ENCODE measurements around the gene TRMT61A.

The TRMT61A gene

DNA sequence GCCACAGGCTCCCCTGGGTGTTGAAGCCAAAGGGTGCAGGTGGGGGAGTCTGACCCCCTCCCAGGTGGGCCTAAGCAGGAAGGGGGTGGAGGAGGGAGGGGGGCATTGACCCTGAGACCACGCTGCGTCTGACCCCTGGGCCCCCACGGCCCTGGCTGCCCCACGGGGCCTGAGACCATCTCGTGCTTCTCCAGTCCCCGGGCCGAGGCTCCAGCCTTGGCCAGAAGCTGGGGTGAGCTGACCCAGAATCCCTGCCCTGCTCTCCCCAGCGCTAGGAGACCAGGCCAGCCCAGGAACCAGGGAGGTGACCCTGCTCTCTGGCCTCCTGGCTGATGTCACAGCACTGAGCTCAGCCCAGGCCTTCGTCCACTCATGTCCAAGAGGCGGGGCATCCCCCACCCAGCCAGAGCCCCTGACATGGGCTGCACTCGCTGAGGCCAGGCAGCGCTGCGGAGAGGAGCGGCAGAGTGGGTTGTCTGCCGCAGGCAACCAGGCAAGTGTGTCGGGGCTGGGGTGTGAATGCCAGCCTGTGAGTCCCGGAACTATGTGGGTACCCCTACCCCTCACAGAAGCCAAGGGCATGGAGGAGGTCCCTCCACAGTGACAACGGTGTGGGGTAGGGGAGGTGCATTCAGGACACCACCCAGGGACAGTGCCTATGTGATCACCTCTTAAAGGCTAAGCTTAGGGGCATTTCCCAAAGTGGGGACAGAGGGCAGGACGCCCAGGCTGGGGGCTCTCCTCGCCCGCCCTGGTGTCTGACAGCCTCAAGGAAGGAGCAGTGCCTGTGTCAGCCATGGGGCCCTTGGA, 6.3 kb downstream of the TRMT61A start:
- DNase-seq (ENCODE audit: low spot score) = no peak

DNA sequence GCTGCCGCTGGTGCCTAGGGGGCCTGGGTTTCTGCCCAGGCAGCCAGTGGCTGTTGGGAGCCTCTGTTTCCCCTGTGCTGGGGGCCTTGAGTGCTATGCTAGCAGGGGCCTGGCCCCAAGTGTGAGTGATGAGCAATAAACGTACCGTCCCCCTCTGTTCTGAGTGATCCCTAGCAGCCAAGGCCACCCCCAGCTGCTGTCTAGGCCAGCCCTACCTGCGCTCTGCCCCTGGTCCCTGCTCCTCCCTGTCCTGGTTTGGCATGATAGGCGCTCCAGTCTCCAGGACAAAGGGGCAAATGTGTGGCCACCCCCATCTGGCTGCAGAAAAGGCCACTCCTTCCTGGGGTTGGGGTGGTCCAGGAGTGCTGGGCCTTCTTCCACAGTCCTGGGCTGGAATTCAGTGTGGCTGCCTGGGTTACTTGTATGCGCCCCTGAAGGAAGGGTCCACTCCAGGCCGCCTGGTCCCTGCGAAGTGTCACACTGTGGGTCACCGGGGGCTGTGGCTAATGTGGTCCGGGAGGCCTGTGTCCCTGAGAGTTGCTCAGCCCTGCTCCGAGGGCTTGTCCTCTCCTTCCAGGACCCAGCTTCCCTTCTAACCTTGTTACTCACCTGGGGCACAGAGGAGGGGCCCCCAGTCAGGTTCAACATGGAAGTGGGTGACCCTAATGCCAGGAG, 7.0 kb downstream of the TRMT61A start:
- DNase-seq (ENCODE audit: low spot score) = no peak

DNA sequence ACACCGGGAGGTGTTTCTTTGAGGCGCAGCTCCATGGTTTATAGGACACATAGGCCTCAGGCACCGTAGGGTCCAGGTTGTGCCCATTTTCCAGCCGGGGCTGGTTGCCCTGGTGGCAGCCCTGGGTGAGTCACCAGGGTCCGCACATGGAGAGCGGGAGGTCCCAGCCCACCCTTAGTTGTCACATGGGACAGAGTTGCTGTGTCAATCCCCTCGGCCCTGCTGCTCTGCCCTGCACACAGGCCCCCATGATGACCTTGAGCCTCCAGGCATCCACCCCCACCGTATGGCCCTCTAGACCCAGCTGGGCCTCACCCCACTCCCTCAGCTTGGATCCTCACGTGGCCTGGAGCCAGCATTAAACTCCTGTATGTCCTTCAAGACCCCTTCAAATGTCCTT, 7.7 kb downstream of the TRMT61A start:
- DNase-seq (ENCODE audit: low spot score) = no peak

DNA sequence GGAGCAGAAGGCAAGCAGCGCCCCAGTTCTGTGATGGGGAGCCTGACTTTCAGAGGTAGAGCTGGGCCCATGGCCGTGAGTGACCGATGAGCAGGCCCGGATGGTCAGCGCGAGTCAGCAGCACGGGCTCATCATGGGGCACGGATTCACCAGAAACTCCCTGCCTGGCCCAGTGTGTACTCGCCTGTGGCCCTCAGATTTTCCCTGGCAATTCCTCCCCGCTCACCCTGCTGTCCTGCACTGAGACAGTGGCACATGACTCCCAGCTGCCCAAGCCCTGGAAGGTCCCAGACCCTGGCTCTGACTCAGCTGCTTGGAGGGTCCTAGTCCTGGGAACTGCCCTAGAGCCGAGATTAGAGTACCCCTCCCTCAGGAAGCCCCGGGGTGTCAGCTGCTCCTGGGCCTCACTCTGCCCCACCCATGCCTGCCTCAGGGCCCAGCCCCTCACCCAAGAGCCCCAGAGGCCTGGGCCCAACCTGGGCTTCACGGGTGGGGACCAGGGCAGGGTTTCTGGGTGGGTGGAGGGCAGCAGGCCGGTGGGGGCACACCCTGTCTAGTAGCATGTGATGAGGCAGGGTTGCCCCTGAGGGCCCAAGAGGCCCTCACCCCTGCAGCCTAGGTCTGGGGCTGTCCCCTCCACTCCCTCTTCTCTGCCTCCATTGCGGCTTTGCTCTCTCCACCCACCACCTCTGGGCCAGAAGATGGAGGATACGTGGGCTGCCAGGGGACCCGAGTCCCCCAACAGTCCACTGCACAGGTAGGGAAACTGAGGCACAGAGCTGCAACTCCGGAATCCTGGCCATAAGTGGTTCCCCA, 8.4 kb downstream of the TRMT61A start:
- DNase-seq (ENCODE audit: low spot score) = no peak

DNA sequence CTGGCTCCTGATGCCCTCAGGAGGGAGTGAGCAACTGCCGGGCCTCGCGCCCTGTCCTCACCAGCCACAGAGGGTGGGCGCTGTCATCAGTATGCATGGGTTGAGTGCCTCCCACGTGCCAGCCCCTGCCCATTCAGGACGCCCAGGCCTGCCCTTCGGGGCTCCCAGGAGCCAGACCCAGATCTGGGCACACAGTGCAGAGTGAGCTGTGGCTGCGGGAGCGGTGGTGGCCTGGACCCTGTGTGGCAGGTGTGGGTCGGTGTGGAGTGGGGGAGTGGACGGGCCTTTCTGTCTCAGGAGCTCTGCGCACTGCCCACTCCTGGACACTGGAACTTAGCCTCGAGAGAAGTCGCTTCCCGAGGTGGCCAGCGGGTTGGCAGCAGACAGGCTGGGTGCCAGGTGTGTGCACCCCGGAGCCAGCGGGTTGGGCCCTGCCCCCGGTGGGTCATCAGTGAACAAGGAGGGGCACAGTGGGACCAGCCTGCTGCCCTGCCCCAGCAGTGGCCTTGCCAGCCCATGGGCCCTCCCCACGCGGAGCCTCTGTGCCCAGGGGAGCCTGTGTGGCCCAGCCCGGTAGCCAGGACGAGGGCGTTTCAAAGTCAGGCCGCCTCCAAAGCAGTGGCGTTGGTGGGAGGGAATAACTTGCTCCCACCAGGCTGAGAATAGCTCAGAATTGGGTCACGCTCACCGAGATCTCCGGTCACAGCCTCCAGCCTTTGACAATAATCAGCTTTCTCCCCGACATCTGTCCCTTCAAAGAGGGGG, 9.5 kb downstream of the TRMT61A start:
- DNase-seq (ENCODE audit: low spot score) = no peak

DNA sequence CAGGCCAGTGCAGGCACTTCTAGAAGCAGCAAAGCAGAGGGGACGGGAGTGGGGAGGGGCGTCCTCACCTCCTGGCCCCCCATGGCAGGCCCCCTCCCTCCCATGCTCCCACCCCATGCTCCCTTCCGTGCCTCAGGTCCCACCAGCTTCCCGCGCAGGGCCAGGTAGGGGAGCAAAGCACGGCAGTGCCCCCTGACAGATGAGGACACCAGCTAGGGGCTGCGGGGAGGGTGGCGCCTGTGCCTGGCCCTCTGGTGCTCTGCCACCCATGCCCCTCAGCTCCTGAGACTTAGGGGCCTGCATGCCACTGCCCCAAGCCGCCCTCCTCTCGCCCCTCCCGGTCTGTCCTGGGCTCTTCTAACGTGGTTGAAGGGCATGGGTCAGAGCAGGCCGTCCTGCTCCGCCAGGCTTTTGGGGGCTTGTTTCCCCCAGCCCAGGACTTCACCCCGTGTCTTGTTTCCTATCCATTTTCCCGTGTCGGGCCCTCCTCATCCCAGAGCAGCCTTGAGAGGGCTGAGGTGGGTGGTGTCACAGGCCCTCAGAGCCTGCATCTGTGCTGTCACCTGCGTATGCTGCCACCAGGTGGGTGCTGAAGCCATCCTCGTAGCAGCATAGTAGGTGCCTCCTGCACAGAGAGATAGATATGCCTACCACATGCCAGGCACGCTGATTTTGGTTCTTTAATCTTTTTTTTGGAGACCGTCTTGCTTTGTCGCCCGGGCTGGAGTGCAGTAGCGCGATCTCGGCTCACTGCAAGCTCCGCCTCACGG, 10.2 kb downstream of the TRMT61A start:
- DNase-seq (ENCODE audit: low spot score) = no peak

DNA sequence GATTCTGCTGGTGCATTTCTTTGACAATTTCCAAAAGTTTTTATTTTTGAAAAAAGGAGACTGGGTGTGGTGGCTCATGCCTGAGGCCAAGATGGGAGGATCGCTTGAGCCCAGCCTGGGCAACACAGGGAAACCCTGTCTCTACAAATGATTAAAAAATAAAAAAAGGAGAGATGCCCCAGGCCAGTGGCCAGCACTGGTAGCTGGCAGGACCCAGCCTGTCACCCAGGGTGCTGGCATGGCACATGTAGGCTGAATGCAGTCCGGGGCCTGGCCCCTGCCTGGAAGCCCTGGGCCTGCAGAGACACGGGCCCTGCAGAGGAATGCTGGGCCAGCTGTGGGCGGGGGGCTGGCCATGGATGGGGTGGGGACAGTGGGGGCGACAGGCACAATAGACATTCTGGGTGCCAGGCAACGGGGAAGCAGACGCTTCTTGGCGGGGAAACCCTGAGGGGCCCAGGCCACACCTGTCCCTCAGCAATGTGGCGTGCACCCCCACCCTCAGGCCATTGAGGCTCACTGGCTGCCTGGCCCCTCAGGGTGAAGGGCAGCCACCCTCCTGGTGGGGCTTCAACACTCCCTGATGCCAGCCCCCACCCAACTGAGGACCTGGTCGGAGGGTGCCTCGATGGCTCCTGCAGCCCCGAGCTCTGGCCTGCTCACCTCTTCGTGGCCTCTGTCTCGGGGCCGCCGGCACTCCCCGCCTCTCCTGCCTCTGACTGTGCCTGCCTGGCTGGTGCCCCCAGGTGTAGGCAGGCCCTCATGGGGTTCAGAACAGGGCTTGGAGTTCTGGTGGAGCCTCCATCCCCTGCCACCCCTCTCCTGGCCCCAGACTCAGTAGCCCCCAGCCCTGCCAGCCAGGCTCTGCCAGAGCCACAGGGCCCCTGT, 12.1 kb downstream of the TRMT61A start:
- no peak for DNase-seq (ENCODE audit: low spot score)

DNA sequence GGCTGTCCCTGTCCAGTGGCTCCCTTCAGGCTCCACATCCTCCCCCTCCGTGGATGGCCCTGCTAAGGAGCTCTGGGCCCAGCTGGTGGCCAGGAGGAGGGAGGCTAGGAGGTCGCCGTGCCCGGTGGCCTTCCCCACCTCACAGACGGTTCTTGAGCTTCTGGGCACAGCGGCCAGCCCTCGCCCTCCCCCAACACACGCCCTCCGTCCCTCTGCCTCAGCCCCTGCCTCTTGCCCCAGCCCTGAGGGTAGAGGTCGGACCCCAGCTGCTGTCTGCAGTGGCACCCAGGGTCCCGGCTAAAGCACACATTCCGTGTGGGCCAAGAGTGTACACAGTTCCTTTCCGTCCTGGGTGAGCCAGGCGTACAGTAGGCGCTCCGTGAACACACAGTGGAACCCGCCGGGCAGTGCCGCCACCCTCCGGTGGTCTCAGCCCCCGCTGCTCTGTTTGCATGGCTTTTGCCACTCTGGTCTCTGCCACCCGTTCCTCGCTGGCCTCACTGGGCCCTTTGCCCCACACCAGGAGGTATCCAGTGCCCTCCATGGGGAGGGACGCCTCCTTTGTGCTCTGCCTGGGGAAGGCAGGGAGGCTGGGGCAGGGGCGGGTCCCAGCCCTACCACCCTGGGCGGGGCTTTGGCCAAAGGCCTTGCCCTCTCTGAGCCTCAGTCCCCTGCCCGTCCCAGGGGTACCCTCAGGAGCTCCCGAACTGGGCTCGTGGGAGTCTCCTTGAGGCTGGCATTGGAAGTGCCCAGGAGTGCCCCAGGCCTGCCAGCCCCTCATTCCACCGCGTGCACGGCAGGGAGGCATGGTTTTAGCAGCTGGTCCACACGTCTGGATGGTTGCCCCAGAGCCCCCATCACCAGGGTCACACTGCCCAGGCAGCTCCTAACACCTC, 13.0 kb downstream of the TRMT61A start:
- DNase-seq (ENCODE audit: low spot score) = no peak

DNA sequence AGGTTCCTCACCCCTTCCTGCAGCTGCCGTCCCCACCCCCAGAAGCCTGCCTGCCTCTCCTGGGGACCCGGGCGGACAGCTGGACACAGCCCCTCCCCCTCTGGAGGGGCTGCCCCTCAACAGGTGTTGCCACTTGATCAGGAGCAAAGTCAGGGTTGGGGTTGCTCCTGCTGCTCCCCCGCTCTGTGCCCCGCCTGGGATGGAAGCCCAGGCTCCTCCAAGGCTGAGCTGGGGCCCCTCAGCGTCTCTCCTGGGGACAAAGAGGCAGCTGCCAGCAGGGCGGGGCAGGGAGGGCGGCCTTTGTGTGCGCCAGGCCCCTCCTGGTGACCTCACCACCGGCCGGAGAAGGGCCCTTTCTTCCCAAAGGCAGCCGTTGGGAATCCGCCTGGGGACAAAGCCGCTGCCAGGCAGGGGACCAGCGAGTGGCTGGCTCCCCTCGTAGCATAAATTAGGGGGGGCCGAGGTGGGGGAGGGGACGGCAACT, 13.7 kb downstream of the TRMT61A start:
- DNase-seq (ENCODE audit: low spot score) = no peak

DNA sequence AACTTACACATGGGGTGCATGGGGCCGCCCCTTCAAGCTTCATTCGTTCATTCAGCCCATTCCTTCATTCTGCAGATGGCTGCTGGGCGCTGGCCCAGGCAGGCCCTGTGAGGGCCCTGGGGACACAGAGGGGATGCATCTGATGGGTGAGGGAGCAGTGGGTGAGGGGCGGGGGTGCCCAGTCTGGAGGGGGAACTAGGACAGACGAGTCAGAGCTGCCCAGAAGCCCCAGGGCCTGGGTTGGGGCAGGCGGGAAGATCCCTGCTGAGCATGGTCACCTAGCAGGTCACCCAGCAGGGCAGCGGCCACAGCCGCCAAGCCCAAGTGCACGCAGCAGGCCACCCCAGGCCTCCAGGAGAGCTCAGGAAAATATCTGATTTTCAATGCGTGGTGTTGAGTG, 14.1 kb downstream of the TRMT61A start:
- no peak for DNase-seq (ENCODE audit: low spot score)

DNA sequence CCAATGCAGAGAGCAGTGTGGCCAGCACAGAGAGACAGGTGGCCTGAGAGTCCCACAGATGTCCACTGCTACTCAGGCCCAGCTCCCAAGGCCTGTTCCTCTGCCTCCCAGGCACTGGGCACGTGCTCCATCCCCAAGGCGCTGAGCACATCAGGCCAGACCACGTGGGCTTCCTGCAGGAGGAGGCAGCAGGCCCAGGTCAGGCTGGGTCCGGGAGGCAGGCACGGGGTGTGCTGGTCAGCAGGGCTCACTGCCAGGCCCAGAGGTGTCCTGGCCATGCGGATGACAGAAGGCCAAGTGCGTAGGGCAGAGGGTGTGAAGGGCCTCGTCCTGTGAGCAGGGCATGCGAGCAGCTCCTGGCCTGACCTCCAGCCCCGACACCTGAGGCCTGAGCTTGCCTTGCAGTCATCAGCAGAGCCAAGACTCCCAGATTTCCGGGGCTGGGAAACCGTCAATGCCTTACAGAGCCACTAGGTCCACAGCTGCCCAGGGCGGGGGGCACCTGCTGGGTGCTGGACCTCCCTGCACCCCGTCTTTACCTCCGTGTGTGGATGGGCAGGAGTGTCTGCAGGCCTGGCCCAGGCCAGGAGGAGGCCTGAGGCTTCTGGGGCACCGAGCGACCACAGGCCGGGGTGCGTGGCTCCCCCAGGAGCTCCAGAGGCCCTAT, 14.9 kb downstream of the TRMT61A start:
- DNase-seq (ENCODE audit: low spot score) = no peak

DNA sequence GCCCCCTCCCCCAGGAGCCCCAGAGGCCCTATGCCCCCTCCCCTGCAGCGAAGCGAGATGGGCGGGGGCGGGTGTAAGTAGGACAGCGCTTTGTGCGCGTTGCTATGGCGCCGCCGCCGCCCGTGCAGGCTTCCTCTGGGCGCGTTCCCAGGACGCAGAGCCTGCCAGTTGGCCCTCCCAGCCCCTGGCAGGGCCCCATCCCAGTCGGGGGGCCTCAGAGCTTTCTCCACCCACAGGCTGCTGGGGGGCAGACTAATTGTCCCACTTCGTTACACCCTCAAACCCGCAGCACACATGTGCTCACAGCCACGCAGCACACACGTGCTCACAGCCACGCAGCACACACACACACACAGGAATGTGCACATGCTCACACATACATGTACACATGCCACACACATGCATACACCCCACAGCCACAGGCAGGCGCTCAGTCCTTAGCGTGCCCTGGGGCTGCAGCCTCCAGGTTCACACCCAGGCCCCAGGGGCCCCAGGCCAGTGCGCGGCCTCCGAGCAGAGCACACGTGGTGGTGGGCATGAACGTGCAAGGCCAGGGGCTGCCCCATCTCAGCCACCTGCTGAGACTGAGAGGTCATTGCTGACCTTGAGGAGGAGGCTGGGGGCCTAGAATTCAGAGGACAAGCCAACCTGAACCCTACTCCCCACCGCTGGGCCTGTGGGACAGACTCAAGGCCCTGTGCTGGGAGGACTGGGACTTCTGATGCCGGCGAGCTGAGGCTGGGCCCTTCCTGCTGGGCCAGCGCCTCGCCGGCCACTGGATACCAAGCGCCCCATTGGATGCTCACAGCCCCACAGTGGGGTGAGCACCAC, 15.6 kb downstream of the TRMT61A start:
- no peak for DNase-seq (ENCODE audit: low spot score)

DNA sequence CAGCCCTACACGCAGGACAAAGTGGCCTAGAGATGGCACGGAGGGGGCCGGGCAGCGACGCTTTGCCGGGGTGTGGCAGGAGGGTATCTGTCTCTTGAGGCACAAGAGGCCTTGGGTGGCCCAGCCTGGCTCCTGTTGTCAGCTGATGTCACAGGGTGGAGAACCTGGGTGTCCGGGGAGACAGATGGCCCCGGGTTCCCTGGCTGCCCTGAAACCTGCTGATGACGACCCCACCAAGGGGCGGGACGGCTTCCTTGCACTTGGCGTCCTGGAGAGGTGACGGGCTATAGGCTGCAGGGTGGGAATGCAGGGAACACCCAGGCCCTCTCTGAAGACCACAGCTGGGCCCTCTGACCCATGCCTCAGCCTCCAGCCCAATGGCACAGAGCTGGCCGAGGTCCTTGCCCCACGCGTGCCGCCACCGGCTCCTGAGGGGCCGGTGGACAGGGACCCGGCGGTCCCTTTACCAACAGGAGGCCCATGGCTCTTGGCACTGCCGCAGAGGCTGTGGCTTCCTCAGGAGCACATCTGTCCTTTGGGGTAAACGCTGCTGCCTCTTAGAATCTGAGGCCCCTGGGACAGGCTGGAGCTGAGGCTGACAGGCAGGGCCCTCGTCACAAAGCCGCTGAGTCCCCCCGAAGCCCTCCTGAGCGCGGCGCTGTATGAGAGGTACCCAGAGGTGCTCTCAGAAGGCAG, 16.4 kb downstream of the TRMT61A start:
- no peak for DNase-seq (ENCODE audit: low spot score)

DNA sequence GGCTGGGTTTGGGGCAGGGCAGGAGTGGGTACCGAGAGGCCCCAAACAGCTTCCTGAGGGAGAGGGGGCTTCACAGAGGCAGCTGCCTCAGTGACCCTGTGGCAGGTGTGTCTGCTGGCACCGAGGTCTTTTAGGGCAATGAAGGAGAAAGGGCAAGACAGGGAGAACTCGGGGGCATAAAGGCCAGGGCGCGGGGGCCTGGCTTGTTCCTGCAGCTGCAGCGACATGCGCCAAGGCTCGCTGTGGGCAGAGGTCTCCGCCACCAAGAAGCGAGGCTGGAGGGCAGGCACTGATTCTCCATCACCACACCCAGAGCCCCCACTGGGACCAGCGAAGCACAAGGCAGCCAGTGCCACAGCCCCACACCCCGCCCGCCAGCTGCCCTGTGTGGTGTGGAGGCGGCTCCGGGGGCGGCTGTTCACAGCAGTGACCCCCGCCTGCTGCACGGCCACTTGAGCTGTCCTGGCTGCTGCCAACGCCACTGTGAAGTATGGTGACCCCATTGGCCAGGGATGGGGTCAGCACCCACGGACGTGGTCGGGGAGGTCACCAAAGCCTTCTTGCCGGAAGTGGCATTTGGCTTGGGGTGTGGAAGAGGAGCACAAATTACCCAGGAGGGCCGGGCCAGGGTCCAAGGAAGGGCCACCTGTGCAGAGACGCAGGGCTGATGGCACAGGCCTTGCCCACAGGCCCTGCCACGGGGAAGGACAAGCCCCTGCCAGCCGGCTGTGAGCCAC, 17.1 kb downstream of the TRMT61A start:
- DNase-seq (ENCODE audit: low spot score) = no peak

DNA sequence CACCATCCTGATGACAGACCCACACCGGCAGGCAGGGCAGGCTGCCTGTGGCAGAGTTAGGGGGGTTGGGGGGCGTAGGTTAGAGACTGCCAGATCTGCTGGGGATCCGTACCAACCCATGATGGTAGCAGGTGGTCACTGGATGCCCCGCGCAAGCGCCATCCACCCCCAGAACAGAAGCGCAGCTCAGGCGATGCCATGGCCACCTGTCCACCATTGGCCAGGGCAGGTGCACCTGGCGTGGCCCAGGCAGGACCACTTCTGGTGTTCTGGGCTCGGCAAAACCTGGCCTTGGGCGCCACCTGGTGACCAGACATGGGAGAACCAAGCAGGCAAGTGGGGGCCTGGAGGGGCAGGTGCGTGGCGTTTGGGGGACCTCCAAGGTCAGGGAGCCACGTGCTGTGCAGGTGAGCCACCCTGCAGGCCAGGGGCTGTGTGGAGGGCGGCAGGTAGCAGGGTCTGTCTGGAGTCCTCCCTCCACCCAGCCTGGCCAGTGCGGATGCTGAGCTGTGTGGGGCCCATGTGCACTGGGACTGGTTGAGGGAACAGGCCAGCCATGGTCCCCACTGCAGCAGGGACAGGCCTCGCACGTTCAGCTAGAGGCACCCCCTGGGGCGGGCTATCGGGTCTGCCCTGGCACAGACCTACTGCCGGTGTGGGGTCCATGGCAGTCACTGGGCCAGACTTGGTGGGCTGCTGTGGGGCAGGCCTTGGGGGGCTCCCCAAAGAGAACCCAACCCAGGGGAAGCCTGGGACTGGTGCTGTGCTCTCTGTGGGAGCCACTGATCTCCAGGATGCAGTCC, 17.9 kb downstream of the TRMT61A start:
- DNase-seq (ENCODE audit: low spot score) = peak; percentile 72

All from hematopoietic multipotent progenitor cell treated with erythropoietin and hydrocortisone succinate and interleukin-3 and kit ligand, for 15 days (in vitro differentiated cells).